Ramos (cell line): Measurements from ENCODE around the gene SLX4.

Source experiments
- in situ Hi-C: fragments of 300-500 bp; cut with MboI; formaldehyde crosslinking; loops from one replicate; pipeline ENCODE4 v1.14.3; 2022; ENCODE audit warnings: low sequenced_read_pairs; ENCODE audit not compliant: unreplicated experiment

The SLX4 gene

DNA sequence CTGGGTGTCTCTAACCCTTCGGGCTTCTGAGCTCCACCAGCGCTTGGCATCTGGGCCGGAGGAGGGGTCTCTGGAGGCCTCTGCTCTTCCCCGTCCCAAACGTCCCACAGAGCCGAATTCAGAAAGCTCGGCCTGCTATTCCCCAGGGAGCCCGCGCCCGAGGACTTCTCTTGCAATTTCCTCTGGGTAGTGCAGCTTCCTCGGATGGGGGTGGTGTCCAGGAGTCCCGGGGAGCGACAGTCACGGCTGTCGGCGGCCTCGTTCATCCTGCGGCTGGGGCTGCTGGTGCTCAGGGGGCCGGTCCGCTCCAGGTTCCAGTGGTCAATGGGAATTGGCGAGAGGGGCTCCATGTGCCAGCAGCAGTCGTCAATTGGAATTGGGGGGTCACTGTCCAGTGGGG, 22.4 kb downstream of the SLX4 start:
- in situ Hi-C loops, result no loop called here

GRCh38 chr16:3587547-3588110, 23.8 kb downstream of the SLX4 start:
- in situ Hi-C loops, result no loop called here

GRCh38 chr16:3584412-3584811, 27.0 kb downstream of the SLX4 start:
- in situ Hi-C loops, result no loop called here

GRCh38 chr16:3583303-3584038, 27.9 kb downstream of the SLX4 start:
- in situ Hi-C loops, result no loop called here

DNA sequence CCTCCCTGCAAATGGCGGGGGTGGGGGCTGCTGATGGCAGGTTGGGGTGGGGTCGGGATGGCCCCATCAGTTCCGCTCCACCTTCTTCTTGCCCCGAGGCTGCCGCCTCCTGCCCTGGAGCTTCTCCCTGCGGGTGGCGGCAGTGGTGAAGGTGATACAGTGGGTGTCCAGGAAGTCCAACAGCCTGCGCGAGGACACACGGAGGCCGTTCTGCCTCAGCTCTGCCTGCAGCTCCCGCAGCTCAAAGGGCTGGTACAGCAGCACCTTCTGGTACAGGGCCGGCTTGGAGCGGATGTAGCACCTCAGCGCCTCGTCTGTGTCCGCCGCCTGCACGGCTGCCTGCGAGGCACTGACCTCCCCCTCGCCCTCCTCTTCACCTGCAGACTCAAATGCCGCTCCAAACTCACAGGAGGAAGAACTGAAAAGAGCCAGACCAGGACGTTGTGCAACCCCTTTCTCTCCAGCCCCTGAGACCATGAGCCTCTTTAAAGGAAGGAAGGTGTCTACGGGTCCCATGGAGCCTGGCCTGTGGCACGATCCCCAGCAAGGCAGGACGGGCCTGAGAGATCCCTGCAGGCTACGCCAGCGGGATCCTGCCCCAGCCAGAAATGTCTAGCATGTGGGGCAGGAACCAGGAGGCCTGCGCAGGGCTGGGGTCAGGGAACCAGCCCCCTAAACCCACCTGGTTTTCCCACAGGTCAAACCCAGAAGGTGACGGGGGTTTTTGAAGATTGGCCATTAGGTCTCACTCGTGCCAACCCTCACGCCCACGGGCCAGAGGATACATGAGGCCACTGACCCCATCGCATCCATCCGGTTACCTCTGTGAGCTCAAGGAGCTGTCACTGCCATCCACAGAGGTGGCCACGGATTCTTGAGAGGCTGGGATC, 28.9 kb downstream of the SLX4 start:
- in situ Hi-C loops, result no loop called here

- in situ Hi-C loops, result no loop called here
Observed at GRCh38 chr16:3581392-3581791, 30.0 kb downstream of the SLX4 start.

DNA sequence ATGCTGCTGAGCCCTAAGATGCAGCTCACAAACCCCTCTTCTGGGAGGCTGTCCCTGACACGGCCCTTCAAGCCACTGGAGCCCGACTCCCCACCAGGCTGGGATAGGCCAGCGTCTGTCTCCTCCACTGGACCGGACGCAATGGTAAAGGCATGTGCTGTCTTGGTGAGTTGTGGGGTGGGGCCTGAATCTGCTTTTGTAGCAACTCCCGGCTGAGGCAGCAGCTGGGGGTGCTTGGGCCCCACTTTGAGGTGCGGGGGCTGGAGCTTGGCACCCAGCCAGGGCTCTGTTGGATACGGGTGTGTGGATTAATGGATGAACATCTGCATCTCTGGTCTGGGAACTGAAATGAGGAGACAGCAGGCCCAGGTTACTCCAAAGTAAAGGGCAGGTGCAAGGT, 30.7 kb downstream of the SLX4 start:
- in situ Hi-C loops, result no loop called here

- in situ Hi-C loops, result no loop called here
Observed at GRCh38 chr16:3580251-3580651, 31.2 kb downstream of the SLX4 start.

DNA sequence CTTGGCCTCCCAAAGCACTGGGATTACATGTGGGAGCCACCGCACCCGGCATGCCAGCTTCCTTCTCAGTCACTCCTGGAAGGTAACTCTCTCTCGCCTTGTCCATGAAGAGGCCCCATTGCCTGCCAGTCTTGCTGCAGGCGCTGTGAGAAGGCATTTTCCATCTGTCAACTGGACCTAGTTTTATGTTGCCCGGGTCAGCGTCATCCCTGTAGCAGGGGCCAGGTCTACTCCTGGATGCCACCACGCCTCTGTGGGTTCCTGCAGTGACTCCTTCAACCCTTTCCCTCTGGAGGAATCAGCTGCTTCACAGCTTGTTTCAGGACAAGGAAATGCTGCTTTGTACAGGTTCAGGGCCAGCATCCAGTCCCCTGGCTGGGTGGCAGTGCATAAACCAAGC, 31.6 kb downstream of the SLX4 start:
- in situ Hi-C loops, result no loop called here

DNA sequence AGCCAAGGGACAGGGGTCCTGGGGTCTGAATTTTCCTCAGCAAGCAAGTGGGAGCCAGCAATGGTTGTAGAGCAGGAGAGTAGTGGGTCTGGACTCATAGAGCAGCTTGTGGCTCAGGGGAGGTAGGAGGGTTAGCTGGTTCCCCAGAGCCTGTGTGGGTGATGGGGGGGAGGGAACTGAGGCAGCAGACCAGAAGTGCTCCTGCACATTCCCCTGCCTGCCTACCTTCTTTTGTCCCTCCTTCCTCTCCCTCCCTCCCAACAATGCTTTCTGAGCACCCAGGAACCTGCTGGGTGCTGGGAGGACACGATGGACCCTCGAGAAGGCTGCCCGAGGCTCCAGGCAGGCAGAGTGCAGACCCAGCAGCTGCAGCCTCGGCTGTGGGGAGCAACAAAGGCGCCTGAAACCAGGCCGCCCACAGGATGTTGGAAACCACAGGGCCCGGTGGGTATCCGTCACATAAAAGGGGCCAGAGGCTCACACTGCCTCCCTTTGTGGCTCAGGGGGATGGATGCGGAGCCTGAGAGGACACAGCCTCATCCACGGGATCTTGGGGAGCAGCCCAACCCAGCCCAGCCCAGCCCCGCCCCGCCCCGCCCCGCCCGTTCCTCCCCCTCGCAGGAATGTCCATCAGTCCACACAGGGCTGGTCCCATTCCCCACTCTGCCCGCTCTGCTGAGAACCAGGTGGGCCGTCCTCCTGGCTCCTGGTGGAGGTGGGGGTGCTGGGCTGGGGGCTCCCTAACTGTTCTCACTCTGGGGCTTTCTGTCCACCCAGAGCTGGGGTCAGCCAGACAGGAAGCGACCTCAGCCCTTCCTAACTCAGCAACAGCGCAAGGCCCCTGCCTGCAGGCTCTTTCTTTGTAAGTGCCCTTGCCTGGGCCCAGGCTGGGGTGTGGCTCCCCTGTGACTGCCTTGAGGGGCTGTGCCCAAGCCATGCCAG, 32.5 kb downstream of the SLX4 start:
- in situ Hi-C loops, result no loop called here

DNA sequence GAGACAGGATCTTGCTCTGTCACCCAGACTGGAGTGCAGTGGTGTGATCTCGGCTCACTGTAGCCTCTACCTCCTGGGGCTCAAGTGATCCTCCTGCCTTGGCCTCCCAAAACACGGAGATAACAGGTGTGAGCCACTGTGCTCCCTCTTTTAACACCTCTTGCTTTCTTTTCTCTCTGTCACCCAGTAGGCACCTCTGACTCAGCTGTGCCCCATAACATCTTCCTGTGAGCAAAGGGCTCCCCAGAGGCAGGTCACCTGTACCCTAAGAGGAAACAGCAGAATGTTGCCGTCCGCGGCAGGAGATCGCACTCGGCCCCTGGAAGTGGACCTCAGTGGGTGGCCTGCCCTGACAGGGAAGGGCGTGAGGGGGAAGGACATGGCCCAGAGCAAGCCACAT, 33.3 kb downstream of the SLX4 start:
- in situ Hi-C loops, result no loop called here

DNA sequence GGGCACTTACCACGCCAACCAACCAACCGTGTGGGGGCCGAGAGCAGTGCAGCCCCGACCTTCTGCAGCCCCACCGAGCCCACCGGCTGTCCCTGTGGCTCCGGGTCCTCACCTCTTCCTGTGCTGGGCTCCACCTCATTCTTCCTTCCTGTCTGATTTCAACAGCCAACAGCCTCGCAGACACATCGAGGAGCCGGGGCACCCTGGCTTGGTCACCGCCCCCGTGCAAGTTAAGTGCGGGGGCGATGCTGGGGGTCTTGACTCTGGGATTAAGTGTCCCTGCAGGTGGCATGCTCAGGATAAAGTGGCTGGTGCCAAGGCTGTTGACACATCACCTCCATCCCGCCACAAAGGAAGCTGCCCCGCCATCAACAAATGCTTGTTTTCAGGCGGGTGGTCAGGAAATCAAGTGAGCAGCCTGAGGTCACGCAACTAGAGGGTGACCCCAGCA, 34.1 kb downstream of the SLX4 start, which contains the start of gene NLRC3:
Gene NLRC3, minus strand, starts transcription at position 102 of the 451 bp plus-strand sequence. CDS start 12,367 bp downstream, outside the sequence.
- in situ Hi-C loops, result no loop called here

DNA sequence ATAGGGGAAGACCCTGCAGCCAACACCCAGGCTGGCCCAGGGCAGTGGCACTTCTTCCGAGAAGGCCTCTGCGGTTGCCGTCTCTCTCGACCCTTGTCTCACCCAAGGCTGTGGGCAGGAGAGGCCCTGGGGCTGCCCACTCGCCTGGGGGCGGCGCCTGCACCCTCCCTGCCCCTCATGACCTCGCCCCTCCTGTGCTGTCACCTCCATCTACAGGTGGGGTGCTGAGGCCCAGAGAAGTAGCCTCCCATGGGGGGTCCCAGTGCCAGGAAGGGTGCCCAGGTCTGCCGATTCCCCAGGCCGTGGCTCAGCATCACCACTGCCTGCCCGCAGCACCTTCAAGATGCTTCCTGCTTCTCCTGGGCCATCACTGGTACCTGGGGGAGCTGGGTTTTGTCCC, 35.2 kb downstream of the SLX4 start:
- in situ Hi-C loops, result no loop called here

DNA sequence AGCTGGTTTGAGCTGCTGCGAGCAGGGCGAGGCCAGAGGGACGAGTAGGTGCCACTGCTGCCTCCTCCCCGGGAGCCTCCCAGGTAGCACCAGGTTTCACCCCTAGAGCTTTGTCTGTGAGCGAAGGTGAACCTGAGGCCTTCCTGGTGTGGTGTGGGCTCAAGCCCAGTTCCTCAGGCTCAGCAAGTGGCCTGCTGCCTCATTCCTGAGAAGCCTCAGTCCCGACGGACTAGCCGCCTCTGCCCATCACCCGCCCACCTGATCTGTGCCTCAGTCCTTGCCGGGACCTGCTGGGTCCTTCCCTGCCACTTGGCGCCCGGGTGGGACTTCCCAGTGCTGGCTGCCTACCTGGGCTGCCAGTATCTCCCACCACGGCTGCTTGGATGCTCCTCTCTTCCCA, 35.9 kb downstream of the SLX4 start:
- in situ Hi-C loops, result no loop called here

DNA sequence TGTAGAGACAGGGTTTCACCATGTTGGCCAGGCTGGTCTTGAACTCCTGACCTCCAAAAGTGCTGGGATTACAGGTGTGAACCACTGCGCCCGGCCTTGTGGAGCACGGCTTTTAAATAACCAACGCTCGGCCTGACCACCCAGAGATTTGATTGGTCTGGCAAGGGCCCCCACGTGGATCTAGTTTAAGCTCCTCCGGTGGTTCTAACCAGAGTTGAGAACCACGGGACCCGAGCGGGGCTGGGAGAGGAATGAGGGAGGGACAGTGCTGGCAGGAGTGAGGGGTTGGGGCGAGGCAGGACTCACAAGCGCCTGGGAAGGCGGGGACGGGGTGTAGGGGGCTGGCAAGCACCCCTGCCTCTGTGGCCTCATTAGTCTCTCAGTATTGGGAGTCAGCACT, 37.2 kb downstream of the SLX4 start:
- in situ Hi-C loops, result no loop called here

GRCh38 chr16:3573146-3573815, 38.1 kb downstream of the SLX4 start:
- in situ Hi-C loops, result no loop called here

DNA sequence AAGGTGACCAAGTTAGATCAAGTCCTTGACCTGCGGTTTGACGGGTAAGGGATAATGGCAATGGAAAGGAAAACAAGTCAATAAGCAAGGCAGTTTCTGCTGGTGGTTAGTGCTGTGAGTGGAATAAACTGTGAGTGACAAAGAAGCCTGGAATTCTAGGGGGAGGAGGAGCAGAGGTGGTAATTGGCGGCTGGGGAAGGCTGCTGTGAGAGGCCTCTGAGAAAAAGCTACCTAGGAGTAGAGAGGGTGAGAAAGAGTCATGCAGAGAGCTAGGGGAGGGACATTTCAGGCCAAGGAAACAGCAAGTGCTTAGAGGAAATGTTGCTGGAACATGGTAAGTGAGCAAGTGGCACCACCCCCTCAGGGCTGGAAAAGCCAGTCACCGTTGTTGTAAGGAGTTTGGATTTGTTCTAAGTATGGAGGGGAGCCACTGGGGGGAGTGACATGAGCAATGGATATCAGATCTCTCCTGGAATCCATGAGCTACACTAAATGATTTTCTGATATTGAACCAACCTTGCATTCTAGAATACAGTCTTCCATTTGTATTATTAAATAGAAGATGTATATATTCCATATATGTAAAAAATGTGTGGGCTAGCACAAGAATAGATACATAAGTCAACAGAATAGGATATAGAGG, 40.9 kb downstream of the SLX4 start:
- in situ Hi-C loops, result no loop called here

DNA sequence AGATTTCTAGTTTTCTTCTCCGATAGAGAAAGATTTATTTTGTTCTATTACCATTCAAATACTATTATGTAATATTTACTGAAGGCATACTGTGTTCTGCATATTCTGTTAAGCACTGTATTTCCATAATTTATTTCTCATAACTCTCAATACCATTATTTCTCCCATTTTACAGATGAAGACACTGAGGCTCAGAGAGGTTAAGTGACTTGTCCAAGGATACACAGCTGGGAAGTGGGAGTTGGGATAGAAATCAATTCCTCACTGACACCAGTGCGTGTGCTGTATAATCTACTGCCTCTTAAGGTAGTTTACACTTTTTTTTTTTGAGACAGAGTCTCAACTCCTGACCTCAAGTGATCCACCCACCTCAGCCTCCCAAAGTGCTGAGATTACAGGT, 41.6 kb downstream of the SLX4 start:
- in situ Hi-C loops, result no loop called here

DNA sequence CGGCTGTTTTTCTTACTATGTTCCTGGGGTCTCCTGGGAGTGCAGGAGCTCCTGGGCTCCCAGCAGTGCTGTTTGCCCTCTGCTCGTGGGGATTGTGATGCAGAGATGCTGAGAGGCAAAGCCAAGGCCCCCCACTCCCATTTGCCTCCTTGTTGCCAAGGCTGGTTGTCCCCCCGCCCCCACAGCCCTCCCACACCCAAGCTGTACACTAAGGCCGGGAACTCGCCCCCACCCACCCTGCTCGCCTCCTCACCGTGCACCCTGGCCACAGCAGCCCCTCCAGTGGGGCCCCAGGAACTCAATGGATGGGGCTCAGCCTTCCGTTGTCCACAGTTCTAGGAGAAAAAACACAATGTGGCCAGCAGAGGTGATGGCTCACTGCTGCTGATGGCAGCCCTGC, 44.4 kb downstream of the SLX4 start:
- in situ Hi-C loops, result no loop called here
